GF-D8 (cell line): ENCODE measurements around the gene SPDYE6.
"Not testable (repeated sequence)": the region's sequence is repeated elsewhere in the genome, so short reads cannot be mapped to it uniquely, and the experiment has no call there.

ENCODE experiments used
- DNase-seq: peaks from one replicate; lab custom pipeline; 2025; lab: John Stamatoyannopoulos, UW

Gene SPDYE6

DNA sequence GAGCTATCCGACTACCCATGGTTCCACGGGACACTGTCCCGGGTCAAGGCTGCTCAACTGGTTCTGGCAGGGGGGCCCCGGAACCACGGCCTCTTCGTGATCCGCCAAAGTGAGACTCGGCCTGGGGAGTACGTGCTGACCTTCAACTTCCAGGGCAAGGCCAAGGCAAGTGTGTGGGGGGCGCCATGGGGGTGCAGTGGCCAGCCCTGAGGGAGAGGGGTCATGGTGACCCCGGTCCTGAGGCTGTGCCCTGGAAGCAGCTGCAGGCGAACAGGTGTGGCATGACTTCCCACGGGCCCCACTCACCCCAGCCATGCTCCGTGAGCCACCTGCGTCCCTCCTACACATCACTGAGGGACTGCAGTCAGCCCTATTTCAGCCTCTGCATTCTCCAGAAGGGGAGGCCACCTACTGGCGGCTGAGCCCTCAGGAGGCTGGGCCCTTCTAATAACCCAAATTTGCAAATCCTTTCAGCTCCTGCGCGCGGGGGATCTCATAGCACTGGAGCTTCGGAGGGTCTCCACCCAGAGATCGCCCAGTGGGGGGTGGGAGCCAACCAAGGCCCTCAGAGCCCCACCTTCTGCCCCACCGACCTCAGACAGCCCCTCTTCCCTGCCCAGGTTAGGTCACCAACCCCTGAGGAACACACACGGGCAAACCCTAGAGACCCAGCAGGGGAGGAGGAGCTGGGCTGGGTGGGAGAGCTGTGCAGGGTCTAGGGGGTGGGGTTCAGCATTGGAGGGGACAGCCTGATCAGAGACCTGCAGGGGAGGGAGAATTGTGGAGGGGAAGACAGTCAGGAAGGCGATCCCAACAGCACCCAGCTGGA is 38.8 kb downstream of the SPDYE6 start:
- DNase-seq, result no peak

DNA sequence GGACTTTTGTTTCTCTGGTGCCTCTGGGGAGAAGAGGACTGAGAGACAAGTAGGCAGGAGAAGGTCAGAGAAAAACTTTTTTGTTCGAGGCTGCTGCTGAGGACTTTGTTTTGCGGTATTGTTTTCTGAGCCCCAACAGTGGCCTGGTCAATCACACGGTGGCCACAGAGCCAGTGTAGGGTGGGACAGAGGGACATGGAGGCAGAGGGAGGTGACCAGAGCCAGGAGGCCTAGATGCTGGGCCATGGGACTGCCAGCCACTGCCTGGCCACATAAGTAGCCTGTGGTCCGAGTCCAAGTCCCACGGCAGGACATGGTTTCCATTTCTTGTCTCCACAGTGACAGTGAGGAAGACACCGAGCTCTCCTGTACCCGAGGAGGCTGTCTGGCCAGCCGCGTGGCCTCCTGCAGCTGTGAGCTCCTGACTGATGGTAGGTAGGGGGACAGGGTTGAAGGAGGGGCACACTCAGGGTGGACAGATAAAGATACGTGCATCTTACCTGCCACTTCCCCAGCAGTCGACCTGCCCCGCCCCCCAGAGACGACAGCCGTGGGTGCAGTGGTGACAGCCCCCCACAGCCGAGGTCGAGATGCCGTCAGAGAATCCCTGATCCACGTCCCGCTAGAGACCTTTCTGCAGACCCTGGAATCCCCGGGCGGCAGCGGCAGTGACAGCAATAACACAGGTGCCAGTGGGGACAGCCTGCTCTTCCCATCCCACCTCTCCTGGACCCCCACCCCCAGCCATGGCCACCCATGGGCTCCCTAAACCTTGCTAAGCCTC is 42.1 kb downstream of the SPDYE6 start:
- no peak for DNase-seq

- DNase-seq, result no peak
These were observed 43.9 kb downstream of the SPDYE6 start for GRCh38 chr7:102312317-102312716.

GRCh38 chr7:102310414-102310815 is 45.8 kb downstream of the SPDYE6 start:
- no peak for DNase-seq

DNA sequence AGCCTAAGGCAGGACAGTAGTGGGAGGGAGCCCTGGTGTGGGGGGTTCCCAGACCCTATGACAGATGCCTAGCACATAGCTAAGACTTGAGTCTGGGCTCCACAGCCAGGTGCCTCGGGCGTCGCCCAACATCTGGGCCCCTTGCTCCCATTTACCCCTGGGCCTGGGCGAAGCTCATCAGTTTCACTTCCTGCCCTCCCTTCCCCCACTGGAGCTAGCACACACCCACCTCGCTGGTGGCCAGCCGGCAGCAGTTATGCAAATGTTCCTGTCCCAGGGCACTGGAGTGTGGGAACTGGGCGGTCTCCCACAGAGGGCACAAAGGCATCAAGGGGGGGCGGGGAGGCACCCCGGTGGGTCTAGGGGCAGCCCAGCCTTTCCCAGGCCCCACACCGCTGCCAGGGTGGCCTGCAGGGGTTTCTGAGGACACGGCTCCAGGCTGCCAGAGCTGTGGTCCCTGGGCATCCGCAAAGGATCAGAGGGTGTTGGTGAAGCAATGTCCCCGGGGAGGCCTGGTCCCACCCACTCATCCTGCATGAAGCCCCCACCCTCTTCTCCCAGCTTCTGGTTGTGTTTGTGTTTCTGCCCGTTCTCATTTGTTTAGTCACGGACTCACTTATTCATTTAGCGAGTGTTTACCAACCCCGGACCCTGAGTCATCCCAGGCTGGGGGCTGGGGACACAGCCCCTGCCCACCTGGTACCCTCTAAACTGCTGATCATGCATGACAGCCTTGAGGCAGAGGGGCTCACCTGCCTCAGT is 49.1 kb downstream of the SPDYE6 start:
- no peak for DNase-seq

- no peak for DNase-seq
These were observed 50.6 kb downstream of the SPDYE6 start for GRCh38 chr7:102305414-102306268.

DNA sequence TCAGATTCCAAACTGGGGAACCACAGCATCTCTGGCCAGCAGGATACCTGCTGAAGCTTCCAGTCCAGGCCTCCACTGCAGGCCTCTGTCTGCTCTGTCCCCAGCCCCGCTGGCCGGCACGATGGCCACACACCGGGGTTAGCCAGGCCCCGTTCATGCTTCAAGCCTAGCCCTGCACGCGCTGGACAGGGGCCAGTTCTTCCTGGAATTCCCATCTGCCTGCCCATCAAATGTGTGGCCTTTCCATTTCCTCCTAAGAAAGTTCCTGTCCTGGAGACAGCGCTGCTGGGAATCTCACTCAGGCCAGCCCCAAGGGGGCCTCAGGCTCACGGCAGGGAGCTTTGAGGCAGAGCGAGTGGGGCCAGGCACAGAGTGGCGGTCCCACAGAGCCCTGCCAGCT is 51.6 kb downstream of the SPDYE6 start:
- DNase-seq, result no peak

GRCh38 chr7:102303669-102304422 is 52.4 kb downstream of the SPDYE6 start:
- DNase-seq, result no peak

GRCh38 chr7:102302025-102302424 is 54.2 kb downstream of the SPDYE6 start:
- no peak for DNase-seq

GRCh38 chr7:102301367-102301766 is 54.9 kb downstream of the SPDYE6 start:
- DNase-seq, result not testable (repeated sequence)

- no peak for DNase-seq
These were observed 55.5 kb downstream of the SPDYE6 start for GRCh38 chr7:102300643-102301221.

DNA sequence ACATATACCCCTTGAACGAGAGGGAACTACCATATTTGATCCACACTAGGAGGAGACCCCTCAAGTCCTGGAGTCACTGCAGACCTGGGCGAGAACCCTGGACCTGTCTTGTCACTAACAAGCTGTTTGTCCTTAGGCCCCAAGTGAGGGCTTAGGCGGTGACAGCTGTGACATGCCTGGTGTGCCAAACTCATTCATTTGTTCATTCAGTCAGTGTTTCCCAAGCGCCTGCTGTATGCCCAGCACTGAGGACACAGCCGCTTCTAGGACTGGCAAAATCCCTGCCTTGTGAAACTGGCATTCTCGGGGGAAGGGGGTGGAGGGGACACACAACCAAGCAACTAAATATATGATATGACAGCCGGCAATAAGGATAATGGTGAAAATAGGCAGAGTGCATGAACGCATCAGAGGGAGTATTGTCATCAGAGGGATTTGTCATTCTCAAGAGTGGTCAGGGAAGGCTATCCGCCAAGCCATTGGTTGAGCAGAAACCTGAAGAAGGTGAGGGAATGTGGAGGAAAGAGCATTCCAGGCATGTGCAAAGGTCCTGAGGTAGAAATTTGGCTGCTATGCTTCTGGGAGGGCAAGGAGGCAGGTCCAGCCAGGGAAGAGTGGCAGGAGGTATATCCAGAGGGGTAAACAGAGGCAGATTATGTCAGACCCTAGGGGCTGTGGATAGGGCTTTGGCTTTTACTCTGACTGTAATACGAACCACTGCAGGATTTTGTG is 58.6 kb downstream of the SPDYE6 start:
- no peak for DNase-seq

- DNase-seq, result no peak
These were observed 59.7 kb downstream of the SPDYE6 start for GRCh38 chr7:102296514-102296913.

DNA sequence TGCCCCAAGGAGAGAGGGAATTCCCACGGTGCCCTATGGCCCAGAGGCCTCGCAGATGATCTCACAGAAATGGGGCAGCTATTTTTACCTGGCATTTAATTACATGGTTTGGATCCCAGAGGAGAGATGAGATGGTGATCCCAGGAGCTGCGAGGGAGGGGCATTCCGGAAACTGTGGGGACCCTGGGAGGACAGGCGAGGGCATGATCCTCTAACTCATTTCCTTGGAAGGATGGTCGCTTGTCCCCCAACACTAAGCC is 60.1 kb downstream of the SPDYE6 start:
- DNase-seq, result no peak
